CD4-positive, alpha-beta T cell treated with Interferon gamma for 1 hour (primary cell): ENCODE measurements around the gene ACER2.

ENCODE experiments used
- DNase-seq: peaks from one replicate; pipeline ENCODE4 v3.0.0-alpha.2; 2020

The ACER2 gene

GRCh38 chr9:19456996-19457692 lies 48.3 kb downstream of the ACER2 start:
- DNase-seq: peak; percentile 57

- no peak for DNase-seq
Measured at GRCh38 chr9:19457693-19458009, 48.8 kb downstream of the ACER2 start.

GRCh38 chr9:19460243-19460642 lies 51.4 kb downstream of the ACER2 start:
- DNase-seq: no peak

GRCh38 chr9:19461135-19461534 lies 52.3 kb downstream of the ACER2 start:
- no peak for DNase-seq

GRCh38 chr9:19464061-19464763 lies 55.4 kb downstream of the ACER2 start:
- no peak for DNase-seq

- DNase-seq: peak; percentile 57
Measured at GRCh38 chr9:19464764-19465585, 56.2 kb downstream of the ACER2 start.

GRCh38 chr9:19465586-19466279 lies 56.9 kb downstream of the ACER2 start:
- no peak for DNase-seq

- DNase-seq: no peak
Measured at GRCh38 chr9:19466280-19466639, 57.5 kb downstream of the ACER2 start.

- no peak for DNase-seq
Measured at GRCh38 chr9:19469271-19469670, 60.5 kb downstream of the ACER2 start.

GRCh38 chr9:19470567-19470966 lies 61.8 kb downstream of the ACER2 start:
- no peak for DNase-seq

GRCh38 chr9:19470981-19471650 lies 62.3 kb downstream of the ACER2 start:
- DNase-seq: no peak

GRCh38 chr9:19471737-19472648 lies 63.2 kb downstream of the ACER2 start:
- peak; percentile 25 for DNase-seq

GRCh38 chr9:19473605-19474004 lies 64.8 kb downstream of the ACER2 start:
- DNase-seq: no peak

- no peak for DNase-seq
Measured at GRCh38 chr9:19479874-19480273, 71.1 kb downstream of the ACER2 start.

- DNase-seq: no peak
Measured at GRCh38 chr9:19480345-19480744, 71.5 kb downstream of the ACER2 start.

- no peak for DNase-seq
Measured at GRCh38 chr9:19481121-19481870, 72.5 kb downstream of the ACER2 start.

- no peak for DNase-seq
Measured at GRCh38 chr9:19481971-19482404, 73.2 kb downstream of the ACER2 start.

- no peak for DNase-seq
Measured at GRCh38 chr9:19484699-19485098, 75.9 kb downstream of the ACER2 start.

GRCh38 chr9:19485193-19485592 lies 76.4 kb downstream of the ACER2 start:
- DNase-seq: no peak

- no peak for DNase-seq
Measured at GRCh38 chr9:19486803-19487202, 78.0 kb downstream of the ACER2 start.

- DNase-seq: no peak
Measured at GRCh38 chr9:19488721-19489120, 79.9 kb downstream of the ACER2 start.
